ENCODE results near the gene SIX5. TPM values are rescaled to one million over a fixed set of nuclear protein-coding genes. Genes with fewer than 3 reads are reported as not detected.

SIX5 gene
- total RNA-seq, 1 donor from 2014 or later, result 13.0 TPM

DNA sequence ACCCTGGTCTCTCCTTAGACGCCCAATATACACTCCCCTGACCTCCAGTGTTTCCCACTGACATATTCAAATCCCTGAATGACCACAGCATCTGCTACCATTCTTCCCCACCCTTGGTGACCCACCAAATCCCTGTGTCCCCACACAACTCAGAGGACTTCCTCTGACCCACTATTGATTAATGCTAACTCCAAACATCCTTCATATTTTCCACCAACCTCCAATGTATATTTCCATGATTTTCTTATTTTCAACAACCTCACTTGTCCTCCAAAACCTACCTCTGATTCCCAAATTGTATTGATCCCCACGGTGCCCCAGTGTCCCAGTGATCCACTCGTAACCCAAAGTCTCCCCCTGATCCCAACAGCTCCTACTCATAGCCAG is 24.1 kb upstream of the SIX5 start:
- DNase-seq (ENCODE audit: low read depth), result no peak

GRCh38 chr19:45792470-45793177 is 23.6 kb upstream of the SIX5 start, which contains the start of gene DMWD:
Gene DMWD (minus strand): TSS chr19:45792845. CDS start chr19:45792756, 89 bp downstream.
- peak; percentile 99 for DNase-seq (ENCODE audit: low read depth)

DNA sequence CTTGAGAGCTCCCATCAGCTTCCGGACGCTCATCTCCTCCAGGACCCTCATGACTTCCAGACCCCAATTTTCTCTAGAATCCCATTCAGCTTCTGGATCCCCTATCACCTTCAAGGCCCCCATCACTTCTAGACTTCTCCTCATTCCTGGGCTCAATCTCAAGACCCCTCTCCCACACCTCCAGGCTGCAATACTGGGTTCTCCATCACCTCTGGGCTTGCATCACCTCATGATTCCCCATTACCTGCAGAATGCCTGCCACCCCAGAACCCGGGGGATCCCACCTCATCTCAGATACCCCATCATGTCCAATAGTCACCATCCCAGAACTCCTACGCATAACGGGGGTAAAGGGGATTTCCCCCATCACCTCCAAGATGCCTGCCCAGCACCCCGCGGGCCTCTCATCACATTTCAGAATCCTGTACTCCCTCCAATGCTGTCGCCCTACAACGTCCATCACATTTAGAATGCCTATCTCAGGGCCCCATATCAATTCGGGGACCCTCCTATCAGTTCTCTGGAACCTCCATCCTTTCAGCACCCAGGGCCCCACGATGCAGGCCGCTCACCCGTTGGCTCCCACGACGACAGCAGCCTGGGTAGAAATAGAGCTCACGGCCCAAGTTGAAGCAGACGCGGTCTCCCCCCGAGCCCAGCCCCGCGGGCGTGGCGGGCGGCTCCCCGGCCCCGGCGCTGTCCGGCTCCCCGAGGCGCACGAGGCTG is 22.9 kb upstream of the SIX5 start:
- DNase-seq (ENCODE audit: low read depth), result no peak

DNA sequence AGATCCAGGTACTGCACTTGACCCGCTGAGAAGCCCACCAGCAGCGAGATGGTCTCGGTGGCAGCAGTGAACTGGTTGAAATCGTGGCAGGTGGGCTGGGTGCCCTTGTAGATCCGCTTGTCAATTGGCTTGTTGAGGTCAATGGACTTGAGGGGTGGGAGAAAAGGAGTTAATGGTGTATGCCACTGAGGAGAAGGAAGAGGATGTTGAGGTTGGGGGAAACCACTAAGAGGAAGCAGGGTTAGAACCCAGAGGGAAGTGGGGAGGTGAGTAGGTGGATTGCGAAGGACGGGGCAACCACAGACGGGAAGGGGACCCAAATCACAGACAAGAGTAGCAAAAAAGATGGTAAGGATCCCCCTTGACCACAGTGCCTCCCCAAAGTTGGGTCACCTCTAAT is 21.9 kb upstream of the SIX5 start:
- DNase-seq (ENCODE audit: low read depth), result no peak

GRCh38 chr19:45789035-45789786 is 20.2 kb upstream of the SIX5 start:
- DNase-seq (ENCODE audit: low read depth), result no peak

DNA sequence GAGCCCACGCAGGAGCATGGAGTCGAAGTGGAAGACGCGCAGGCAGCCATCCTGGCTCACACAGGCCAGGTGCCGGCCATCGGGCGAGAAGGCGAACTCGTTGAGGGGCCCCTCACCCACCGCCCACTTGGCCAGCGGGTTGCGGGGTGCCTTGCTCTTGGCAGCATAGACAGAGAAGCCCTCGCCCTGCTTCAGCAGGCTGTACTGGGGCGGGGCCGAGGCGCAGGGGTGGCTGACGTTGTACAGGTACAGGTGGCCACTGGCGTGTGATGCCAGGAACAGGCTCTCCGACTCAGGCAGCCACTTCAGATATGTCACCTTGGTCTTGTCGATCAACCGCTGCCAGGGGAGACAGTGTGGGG is 17.5 kb upstream of the SIX5 start:
- DNase-seq (ENCODE audit: low read depth), result no peak

DNA sequence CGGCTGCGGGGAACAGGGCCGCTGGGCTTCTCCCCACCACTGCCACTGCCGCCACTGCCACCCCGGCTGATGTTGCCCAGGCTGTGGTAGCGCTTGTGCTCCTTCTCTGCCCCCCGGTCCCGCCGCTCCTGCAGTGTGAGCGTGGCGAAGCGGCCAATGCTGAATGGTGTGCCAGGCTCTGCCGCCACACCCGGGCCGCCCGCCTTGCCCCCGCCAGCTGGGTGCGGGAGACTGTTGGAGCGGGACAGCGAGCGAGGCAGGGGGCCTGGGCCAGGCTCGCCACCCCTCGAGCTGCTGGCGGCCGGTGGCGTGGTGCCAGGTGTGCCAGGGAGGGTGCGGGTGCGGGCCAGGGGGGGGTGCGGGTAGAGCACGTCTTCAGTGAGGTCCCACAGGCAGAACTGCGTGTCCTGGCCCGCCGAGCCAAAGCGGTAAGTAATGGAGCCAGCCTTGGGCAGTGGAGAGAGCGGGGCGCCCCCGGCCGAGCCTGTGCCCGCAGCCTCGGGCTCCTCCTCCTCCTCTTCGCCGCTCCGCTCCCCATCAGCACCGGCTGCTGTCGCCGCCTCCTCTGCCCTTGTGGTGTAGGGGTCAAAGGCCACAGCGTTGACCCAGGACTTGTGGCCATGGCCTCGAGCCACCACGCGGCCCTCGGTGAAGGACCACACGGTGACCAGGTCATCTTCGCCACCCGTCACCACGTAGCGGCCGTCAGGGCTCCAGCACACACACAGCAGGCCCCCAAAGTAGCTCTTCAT is 16.9 kb upstream of the SIX5 start:
- no peak for DNase-seq (ENCODE audit: low read depth)

GRCh38 chr19:45785097-45785496 is 16.0 kb upstream of the SIX5 start:
- DNase-seq (ENCODE audit: low read depth), result peak; percentile 53

GRCh38 chr19:45784096-45784495 is 15.0 kb upstream of the SIX5 start:
- no peak for DNase-seq (ENCODE audit: low read depth)

GRCh38 chr19:45782820-45783785 is 14.1 kb upstream of the SIX5 start:
- DNase-seq (ENCODE audit: low read depth), result peak; percentile 98

- peak; percentile 87 for DNase-seq (ENCODE audit: low read depth)
These were observed 13.2 kb upstream of the SIX5 start, which contains the start of gene DMPK for GRCh38 chr19:45782162-45782691. Gene DMPK (minus strand): TSS chr19:45782490. CDS start chr19:45782352, 138 bp downstream.

DNA sequence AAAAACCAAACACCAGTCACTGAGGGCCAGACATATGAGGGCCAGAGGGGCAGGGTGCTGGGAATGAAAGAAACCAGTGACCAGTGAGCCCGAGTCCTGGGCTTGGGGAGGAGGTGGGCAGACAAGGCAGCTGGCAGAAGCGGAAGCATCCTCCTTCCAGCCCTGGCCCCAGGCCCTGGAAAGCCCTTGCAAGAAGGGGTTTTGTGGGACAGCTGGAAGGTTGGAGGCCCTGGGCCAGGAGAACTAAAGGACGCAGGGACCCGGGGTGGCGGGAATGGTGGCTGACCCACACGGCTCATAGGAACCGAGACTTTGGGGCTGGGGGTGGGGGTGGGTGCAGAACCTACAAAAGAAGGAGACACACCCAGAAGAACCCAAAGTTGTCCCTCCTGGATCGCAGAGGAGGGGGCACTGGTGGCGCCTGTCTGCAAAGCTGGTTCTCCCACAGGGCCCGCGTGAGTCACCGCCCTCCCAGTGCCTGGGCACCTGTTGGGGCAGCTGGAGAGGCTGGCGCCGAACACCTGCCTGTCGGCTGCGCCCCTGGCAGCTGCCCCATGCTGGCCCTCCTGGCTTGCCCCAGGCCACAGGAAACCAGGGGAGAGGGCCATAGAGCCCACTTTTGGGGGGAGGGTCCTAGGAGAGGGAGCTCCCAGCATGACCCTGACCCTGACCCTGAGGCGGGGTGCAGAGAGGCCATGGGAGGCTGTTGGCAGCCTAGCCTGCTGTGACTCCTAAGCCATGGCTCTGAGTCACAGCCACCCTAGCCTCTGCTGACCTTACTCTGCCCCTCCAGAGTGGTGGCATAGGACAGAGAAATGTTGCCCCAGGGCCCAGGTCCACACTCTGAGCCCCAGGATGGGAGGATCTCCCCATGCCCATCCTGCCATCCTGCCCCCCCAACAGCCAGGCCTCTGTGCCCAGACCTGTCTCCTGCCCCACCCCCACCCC is 12.4 kb upstream of the SIX5 start:
- DNase-seq (ENCODE audit: low read depth), result peak; percentile 94

GRCh38 chr19:45780448-45781213 is 11.6 kb upstream of the SIX5 start:
- peak; percentile 70 for DNase-seq (ENCODE audit: low read depth)

GRCh38 chr19:45780146-45780447 is 11.0 kb upstream of the SIX5 start:
- no peak for DNase-seq (ENCODE audit: low read depth)

- peak; percentile 55 for DNase-seq (ENCODE audit: low read depth)
These were observed 10.4 kb upstream of the SIX5 start for GRCh38 chr19:45779231-45780145.

DNA sequence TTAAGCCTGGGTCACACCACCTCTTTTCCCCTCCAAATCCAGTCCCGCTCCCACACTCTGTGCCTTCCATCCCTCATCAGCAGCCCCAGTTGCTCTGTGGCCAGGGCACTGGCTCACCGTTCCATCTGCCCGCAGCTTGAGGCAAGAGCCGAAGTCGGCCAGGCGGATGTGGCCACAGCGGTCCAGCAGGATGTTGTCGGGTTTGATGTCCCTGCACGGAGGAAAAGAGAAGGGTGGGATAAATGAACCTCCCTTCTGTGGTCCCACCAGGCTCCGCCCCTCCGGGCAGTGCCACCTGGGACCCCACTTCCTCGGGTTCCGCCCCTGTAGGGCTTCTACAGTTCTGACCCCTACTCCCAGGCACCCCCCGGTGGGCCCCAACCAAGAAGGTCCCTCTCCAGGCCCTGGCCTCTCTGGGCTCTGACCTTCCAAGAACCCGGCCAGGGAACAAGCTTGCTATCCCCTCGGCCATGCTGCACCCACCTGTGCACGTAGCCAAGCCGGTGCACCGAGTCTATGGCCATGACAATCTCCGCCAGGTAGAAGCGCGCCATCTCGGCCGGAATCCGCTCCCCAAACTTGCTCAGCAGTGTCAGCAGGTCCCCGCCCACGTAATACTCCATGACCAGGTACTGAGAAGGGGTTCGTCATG is 9.1 kb upstream of the SIX5 start:
- DNase-seq (ENCODE audit: low read depth), result no peak

Measured in myocyte (in vitro differentiated cells).